ENCODE data around the gene PRUNE1. TPM values are rescaled to one million over a fixed set of nuclear protein-coding genes. Genes with fewer than 3 reads are reported as not detected.

Gene PRUNE1, protein sequence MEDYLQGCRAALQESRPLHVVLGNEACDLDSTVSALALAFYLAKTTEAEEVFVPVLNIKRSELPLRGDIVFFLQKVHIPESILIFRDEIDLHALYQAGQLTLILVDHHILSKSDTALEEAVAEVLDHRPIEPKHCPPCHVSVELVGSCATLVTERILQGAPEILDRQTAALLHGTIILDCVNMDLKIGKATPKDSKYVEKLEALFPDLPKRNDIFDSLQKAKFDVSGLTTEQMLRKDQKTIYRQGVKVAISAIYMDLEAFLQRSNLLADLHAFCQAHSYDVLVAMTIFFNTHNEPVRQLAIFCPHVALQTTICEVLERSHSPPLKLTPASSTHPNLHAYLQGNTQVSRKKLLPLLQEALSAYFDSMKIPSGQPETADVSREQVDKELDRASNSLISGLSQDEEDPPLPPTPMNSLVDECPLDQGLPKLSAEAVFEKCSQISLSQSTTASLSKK
- total RNA-seq, result 22.6 TPM

- peak; percentile 95 to 98 (median 97) for DNase-seq (ENCODE audit: low read depth in 2 of 3, low spot score in 2 of 3)
These were observed at the start of gene PRUNE1 for GRCh38 chr1:151008244-151009205. Gene PRUNE1, plus strand, starts transcription at chr1:151008449. Its CDS starts 184 bp downstream, at chr1:151008633.

DNA sequence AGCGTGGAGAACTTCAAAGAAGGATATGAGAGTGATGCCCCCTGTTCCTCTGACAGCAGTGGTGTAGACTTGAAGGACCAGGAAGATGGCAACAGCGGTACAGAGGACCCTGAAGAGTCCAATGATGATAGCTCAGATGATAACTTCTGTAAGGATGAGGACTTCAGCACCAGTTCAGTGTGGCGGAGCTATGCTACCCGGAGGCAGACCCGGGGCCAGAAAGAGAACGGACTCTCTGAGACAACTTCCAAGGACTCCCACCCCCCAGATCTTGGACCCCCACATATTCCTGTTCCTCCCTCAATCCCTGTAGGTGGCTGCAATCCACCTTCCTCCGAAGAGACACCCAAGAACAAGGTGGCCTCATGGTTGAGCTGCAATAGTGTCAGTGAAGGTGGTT lies 47.6 kb upstream of the PRUNE1 start:
- no peak for DNase-seq (ENCODE audit: low read depth in 2 of 3, low spot score in 2 of 3)

DNA sequence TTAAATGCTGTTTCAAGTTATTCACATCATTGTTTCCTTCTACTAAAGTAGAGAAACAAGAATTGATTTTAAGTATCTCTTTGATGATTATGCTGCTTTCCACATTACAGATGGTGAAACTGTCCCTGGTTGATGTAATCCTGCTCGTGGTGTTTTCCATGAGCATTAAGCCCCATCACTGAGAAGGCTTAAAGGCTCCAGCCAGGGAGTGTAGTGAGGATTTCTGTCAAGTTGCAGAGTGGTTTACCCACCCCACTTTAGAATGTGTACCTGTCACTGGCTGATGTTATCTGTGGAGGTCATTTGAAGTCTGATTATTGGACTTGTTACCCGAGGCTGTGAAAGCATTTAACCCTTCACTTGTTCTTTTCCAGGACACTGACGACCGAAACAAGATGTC lies 46.5 kb upstream of the PRUNE1 start:
- DNase-seq (ENCODE audit: low read depth in 2 of 3, low spot score in 2 of 3), result no peak

DNA sequence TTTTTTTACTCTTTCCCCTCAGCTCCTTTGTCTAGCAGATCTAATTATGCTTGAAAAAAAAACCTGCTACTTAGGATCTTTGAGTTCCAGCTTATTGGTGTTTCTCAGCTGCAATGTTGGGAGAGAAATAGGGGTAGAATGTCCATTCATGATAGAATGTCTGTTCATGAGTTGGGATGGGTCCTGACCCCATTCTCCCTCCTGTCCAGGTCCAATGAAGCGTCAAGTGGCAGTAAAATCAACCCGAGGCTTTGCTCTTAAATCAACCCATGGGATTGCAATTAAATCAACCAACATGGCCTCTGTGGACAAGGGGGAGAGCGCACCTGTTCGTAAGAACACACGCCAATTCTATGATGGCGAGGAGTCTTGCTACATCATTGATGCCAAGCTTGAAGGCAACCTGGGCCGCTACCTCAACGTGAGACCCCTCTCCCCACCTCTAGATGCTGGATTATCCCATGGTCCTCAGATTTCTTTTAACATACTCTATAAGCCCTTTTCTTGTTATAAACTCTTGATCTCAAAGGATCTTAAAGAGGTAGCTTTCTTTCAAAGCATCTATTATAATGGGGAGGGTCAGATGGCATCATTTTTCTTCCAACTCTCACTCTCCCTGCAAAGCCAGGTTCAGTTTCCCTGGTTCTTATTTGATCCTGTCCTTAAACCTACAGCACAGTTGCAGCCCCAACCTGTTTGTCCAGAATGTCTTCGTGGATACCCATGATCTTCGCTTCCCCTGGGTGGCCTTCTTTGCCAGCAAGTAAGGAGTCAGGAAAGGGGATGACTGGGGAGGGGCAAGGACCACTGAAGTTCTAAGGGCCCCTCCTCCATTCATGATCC lies 44.7 kb upstream of the PRUNE1 start:
- no peak for DNase-seq (ENCODE audit: low read depth in 2 of 3, low spot score in 2 of 3)

GRCh38 chr1:150964164-150964489 lies 44.1 kb upstream of the PRUNE1 start:
- DNase-seq (ENCODE audit: low read depth in 2 of 3, low spot score in 2 of 3), result no peak

DNA sequence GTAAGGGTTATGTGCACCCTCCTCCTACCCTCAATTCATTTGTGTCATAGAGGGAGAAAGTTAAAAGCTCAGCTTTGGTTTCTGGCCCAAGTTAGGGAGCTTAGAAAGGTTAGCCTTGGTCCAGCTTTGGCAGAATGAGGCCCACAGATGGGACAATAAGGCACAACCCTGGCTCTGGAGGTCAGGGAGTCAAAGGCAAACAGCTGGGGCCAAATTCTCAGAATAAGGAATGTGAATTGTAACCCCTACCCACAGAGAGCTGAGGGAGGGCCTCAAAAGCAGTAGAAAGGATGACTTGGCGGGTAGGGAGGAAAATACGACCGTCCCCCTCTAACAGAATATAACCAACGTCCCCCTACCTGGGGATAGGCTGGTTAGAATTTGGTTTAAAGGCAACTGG lies 42.6 kb upstream of the PRUNE1 start:
- DNase-seq (ENCODE audit: low read depth in 2 of 3, low spot score in 2 of 3), result no peak

DNA sequence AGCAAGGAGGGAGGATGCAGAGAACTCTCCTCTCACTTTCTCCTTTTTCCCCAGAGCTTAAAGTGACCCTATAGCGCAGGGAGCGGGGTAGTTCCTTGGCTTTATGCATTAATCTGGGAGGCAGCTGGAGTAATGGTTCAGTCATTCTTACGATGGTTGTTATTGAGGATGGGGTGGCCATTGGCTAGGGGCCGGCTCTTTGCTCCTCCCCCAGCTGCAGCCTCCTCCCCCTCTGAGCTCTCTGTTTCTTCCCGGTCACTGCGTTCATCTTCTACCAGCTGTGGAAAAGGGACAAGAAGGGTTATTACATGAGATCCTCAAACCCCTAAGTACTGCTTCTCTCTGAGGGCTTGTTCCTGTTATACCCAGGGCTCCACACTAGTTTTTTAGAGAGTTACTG lies 42.2 kb upstream of the PRUNE1 start:
- DNase-seq (ENCODE audit: low read depth in 2 of 3, low spot score in 2 of 3), result no peak

DNA sequence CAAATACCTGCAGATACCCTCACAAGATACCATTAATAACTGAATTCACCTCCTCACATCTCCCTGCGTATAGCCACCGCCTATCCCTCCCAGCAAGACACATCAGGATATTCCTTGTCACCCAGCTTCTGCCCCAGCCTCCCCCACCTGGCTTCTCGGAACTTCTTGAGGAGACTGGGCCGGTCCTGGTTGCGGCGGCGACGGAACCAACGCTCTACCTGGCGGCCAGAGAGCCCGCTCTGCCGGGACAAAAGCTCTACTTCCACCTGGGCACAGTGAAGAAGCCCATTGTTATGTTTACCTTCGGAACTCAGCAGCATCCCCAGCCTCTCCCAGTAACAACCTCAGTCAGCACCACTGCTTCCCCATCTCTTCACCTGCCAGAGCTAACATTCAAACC lies 40.3 kb upstream of the PRUNE1 start:
- DNase-seq (ENCODE audit: low read depth in 2 of 3, low spot score in 2 of 3), result no peak

- no peak for DNase-seq (ENCODE audit: low read depth in 2 of 3, low spot score in 2 of 3)
These were observed 39.8 kb upstream of the PRUNE1 start for GRCh38 chr1:150968491-150968890.

DNA sequence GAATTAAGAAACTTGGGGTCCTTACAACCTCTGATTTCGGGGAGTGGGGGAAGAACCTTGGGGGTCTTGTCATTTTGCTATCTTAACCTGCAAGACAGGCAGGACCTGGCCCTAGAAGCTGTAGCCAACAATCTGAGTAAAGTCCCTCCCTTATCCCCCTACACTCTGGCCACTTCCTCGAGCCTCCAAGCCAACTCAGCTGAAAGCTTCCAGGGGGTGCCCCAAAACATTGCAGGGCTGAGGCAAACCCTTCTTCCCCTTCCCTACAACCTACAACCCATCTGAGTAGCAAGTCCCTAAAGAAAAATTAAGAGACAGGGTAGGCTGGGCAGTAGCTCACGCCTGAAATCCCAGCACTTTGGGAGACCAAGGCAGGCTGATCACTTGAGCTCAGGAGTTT lies 38.6 kb upstream of the PRUNE1 start:
- DNase-seq (ENCODE audit: low read depth in 2 of 3, low spot score in 2 of 3), result no peak

DNA sequence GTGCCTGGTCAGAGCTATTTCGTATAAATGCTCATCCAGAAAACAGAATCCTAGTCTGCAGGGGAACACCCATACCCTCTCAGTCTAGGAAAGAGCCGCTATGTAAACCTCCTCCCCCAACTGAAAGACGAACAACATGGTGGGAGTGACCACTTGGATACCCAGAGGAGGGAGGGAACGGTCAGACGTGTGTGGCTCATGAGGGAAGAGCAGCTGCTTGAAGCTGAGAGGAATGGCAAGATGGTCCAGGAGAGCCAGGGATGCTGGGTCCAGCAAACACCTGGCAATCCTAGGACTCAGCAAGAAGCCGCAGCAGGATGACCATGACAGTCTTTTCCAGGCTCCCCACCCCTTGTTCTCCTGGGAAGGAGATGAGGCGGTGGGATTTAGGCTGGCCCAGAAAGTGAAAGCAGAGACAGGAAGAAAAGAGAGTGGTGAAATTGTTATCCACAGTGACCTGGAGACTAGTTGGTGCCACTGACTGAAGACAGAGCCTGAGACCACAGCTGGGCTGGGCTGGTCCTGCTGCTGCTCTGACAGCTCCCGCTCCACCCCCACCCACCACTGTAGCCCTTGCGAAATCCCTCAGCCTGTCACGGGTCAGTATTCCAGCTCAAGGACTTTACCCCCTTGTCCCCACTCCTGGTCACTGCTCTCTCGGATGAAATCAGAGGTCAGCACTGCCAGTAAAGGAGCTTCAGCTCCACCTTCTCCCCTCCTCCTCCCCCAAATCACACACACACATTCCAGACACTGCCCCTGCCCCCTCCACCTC lies 37.3 kb upstream of the PRUNE1 start:
- no peak for DNase-seq (ENCODE audit: low read depth in 2 of 3, low spot score in 2 of 3)

- DNase-seq (ENCODE audit: low read depth in 2 of 3, low spot score in 2 of 3), result peak in 2 of 3 donors; percentile 29 to 33
These were observed 36.4 kb upstream of the PRUNE1 start for GRCh38 chr1:150971583-150972416.

- no peak for DNase-seq (ENCODE audit: low read depth in 2 of 3, low spot score in 2 of 3)
These were observed 35.8 kb upstream of the PRUNE1 start for GRCh38 chr1:150972417-150972940.

GRCh38 chr1:150973258-150973835 lies 34.9 kb upstream of the PRUNE1 start:
- DNase-seq (ENCODE audit: low read depth in 2 of 3, low spot score in 2 of 3), result peak in 1 of 3 donors; percentile 6

DNA sequence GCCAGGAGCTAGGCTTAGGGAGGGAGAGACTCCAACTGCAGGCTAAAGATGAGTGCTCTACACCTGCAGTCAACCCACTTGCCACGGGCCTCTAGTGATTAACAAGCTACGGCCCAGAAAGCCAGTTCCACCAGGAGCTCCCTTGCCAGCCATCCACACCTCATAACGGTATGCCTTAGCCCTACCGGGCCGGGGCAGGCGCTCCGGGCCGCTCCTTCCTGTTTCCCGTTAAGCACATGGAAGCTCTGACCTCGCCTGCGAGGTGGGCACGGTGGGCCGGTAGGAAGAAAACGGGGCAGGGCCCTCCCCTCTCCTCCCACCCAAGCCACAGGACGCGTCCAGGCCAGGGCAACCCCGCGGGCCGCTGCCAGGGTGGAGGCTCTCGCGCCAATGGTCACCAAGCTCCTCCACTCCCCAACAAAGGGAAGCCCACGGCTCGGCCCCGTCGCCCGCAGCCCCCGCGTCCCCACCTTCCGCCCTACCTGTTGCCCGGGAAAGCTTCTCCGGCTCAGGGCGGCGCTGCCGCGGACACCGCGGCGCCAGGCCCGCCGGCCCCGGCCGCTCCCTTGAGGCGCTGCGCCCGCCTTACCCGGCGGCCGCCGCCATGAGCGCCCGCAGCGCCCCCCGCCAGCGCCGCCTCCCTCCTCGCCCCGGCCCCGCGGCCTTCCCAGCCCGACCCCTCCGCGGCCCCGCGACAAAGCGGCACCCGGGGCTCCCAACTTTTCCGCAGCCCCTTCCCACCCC lies 34.2 kb upstream of the PRUNE1 start:
- DNase-seq (ENCODE audit: low read depth in 2 of 3, low spot score in 2 of 3), result peak in 2 of 3 donors; percentile 20 to 25

DNA sequence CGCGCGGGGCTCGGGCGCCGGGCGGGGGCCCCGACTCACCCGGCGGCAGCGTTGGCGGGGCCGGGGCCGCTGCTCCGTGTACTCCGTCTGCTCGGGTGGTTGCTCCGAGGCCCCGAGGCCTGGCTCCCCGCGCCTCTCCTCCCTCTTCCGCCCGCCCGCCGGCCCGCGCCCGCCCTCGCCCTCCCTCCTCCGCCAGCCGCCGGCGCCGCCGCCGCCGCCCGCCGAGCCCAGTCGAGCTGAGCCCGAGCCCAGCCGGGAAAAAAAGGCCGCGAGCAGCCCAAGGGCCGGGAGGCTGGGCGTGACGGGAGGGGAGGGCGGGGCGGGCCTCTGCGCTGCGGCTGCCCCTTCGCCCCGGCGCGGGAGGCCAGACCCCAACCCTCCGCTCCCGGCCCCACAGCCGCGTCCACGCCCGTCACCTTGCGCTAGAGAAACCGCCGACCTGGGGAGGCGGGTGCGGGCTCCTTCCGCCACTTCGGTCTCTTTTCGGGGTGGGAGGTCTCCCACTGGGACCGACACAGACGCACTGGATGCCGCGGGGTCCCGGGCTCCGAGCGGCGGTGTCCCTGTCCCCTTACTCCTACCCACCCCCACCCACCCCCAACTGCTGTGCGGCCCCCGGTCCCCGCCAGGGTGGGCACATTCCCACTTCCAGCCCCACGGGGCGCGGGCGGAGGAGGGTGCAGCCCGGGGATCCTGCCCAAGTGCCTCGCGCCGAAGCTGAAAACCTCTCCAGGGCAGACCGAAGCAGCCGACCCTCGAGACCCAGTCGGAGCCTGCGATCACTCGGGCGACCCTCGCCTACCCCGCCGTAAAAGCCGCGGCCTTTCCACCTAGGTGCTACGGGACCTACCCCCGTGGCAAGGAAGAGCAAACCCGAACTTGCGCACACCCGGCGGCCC lies 33.4 kb upstream of the PRUNE1 start, which contains the start of gene CERS2:
CERS2 (minus strand) TSS at position 256 of the 899 bp plus-strand sequence. CDS start 5,745 bp downstream, outside the sequence.
- DNase-seq (ENCODE audit: low read depth in 2 of 3, low spot score in 2 of 3), result peak; percentile 66 to 90 (median 87)
